DND-41 (cell line): ENCODE results near the gene ALDH1L1.

ENCODE experiments used
- ATAC-seq: fragments of 200-7000 bp; cut with Tn5 transposase; 3 replicates; pipeline ENCODE4 v1.9.1; 2021; ENCODE audit warnings: low read depth; ENCODE audit not compliant: insufficient read depth
- DNase-seq: peaks from one replicate; pipeline ENCODE4 v3.0.0-alpha.2; 2020
- H2AFZ ChIP-seq: 2 replicates; pipeline ENCODE4 v1.6.0; 2012; ENCODE audit warnings: low read depth, low read length
- H3K27ac ChIP-seq: 2 replicates; pipeline ENCODE4 v1.5.1; 2012; ENCODE audit warnings: low read length, inconsistent platforms
- H3K27me3 ChIP-seq: fragments of 200-600 bp; sonication (generic); 2 replicates; pipeline ENCODE4 v1.6.0; 2012; ENCODE audit warnings: low read length, mild to moderate bottlenecking, inconsistent platforms; ENCODE audit not compliant: insufficient read depth, poor library complexity
- H3K36me3 ChIP-seq: 2 replicates; pipeline ENCODE4 v1.5.1; 2012; ENCODE audit warnings: low read length, inconsistent platforms; ENCODE audit not compliant: insufficient read depth
- H3K4me1 ChIP-seq: 2 replicates; pipeline ENCODE4 v1.5.1; 2012; ENCODE audit warnings: mild to moderate bottlenecking, low read length; ENCODE audit not compliant: insufficient read depth
- H3K4me2 ChIP-seq: 2 replicates; pipeline ENCODE4 v1.6.0; 2012; ENCODE audit warnings: mild to moderate bottlenecking, moderate library complexity, low read length, inconsistent platforms; ENCODE audit not compliant: insufficient read depth
- H3K4me3 ChIP-seq, 2 experiments: fragments of 200-600 bp in 1 of 2; shearing (Covaris generic) in 1 of 2; 2 replicates each; pipeline ENCODE4 v1.5.1; 2012 to 2016; ENCODE audit warnings: inconsistent platforms in 2 of 2, low read length in 2 of 2, mild to moderate bottlenecking in 2 of 2, low read depth in 1 of 2, moderate library complexity in 1 of 2
- H3K79me2 ChIP-seq: 2 replicates; pipeline ENCODE4 v1.6.0; 2012; ENCODE audit warnings: low read length, inconsistent platforms; ENCODE audit not compliant: insufficient read depth
- H3K9ac ChIP-seq: 2 replicates; pipeline ENCODE4 v1.6.0; 2012; ENCODE audit warnings: low read depth, mild to moderate bottlenecking, inconsistent platforms, low read length, moderate library complexity
- H3K9me3 ChIP-seq: 2 replicates; pipeline ENCODE4 v1.5.1; 2012; ENCODE audit warnings: low read length, moderate library complexity, mild to moderate bottlenecking, inconsistent platforms; ENCODE audit not compliant: insufficient read depth, severe bottlenecking
- H4K20me1 ChIP-seq: 2 replicates; pipeline ENCODE4 v1.6.0; 2012; ENCODE audit warnings: low read length; ENCODE audit not compliant: insufficient read depth
- CTCF ChIP-seq: IDR thresholded peaks from 2 replicates; pipeline ENCODE4 v1.5.1; 2012; ENCODE audit warnings: borderline replicate concordance, low read length, moderate library complexity, mild to moderate bottlenecking; ENCODE audit not compliant: poor library complexity, severe bottlenecking; ENCODE audit errors: extremely low read depth
- EZH2 ChIP-seq: IDR thresholded peaks from 3 replicates; pipeline ENCODE4 v1.6.1; 2012; ENCODE audit warnings: borderline replicate concordance, low read depth, mild to moderate bottlenecking, moderate library complexity, low read length, inconsistent platforms; ENCODE audit not compliant: severe bottlenecking

Gene ALDH1L1

GRCh38 chr3:126080970-126081369 is 99.4 kb downstream of the ALDH1L1 start:
- no peaks in the 10 kb centered on the region for H4K20me1 ChIP-seq
- H2AFZ ChIP-seq: no peak overlapping the region
- no peak overlapping the region for H3K4me3 ChIP-seq
- no peak overlapping the region for H3K4me2 ChIP-seq
- DNase-seq: no peak
- peaks cover 22% of the 10 kb centered on the region for H3K4me1 ChIP-seq
- peaks cover 11% of the 10 kb centered on the region for H3K79me2 ChIP-seq
- no peaks in the 10 kb centered on the region for H3K9me3 ChIP-seq
- H3K9ac ChIP-seq: no peak overlapping the region
- H3K27me3 ChIP-seq: no peaks in the 10 kb centered on the region
- no peak overlapping the region for H3K27ac ChIP-seq
- TF ChIP-seq CTCF (no peak), EZH2 (no peak)
- no peaks in the 10 kb centered on the region for H3K36me3 ChIP-seq
- ATAC-seq: no peak

GRCh38 chr3:126078866-126079265 is 101.5 kb downstream of the ALDH1L1 start:
- DNase-seq: no peak
- Histone ChIP-seq H3K9me3 (peaks cover under 1% of the 10 kb centered on the region), H3K27me3 (no peaks in the 10 kb centered on the region), H3K27ac (no peak overlapping the region), H3K4me3 (no peak overlapping the region), H3K4me1 (peaks cover 14% of the 10 kb centered on the region), H3K9ac (no peak overlapping the region), H4K20me1 (no peaks in the 10 kb centered on the region), H2AFZ (no peak overlapping the region), H3K79me2 (peaks cover 11% of the 10 kb centered on the region), H3K4me2 (no peak overlapping the region), H3K36me3 (no peaks in the 10 kb centered on the region)
- no peak for ATAC-seq
- TF ChIP-seq EZH2: no peak
- no peak for TF ChIP-seq CTCF

GRCh38 chr3:126077754-126078153 is 102.6 kb downstream of the ALDH1L1 start:
- H4K20me1 ChIP-seq: no peaks in the 10 kb centered on the region
- no peak for ATAC-seq
- no peaks in the 10 kb centered on the region for H3K36me3 ChIP-seq
- DNase-seq: no peak
- TF ChIP-seq EZH2: no peak
- no peak overlapping the region for H3K4me3 ChIP-seq
- H3K4me2 ChIP-seq: no peak overlapping the region
- no peak overlapping the region for H3K27ac ChIP-seq
- peaks cover 5% of the 10 kb centered on the region for H3K79me2 ChIP-seq
- H3K9me3 ChIP-seq: peaks cover 2% of the 10 kb centered on the region
- peaks cover 9% of the 10 kb centered on the region for H3K4me1 ChIP-seq
- no peaks in the 10 kb centered on the region for H3K27me3 ChIP-seq
- no peak overlapping the region for H3K9ac ChIP-seq
- no peak overlapping the region for H2AFZ ChIP-seq

GRCh38 chr3:126076140-126076539 is 104.2 kb downstream of the ALDH1L1 start:
- H4K20me1 ChIP-seq: no peaks in the 10 kb centered on the region
- no peak overlapping the region for H3K4me3 ChIP-seq
- no peak for DNase-seq
- no peak overlapping the region for H2AFZ ChIP-seq
- ATAC-seq: no peak
- no peaks in the 10 kb centered on the region for H3K27me3 ChIP-seq
- H3K4me1 ChIP-seq: no peaks in the 10 kb centered on the region
- H3K27ac ChIP-seq: no peak overlapping the region
- no peak overlapping the region for H3K9ac ChIP-seq
- H3K79me2 ChIP-seq: no peaks in the 10 kb centered on the region
- TF ChIP-seq EZH2 (no peak), CTCF (no peak)
- H3K36me3 ChIP-seq: no peaks in the 10 kb centered on the region
- peaks cover 2% of the 10 kb centered on the region for H3K9me3 ChIP-seq
- H3K4me2 ChIP-seq: no peak overlapping the region
